ENCODE measurements around the gene PCLAF.
"Not testable (repeated sequence)": the region's sequence is repeated elsewhere in the genome, so short reads cannot be mapped to it uniquely, and the experiment has no call there.

Gene PCLAF

GRCh38 chr15:64361259-64361658 is 20.0 kb downstream of the PCLAF start:
- DNase-seq = no peak

GRCh38 chr15:64356710-64357040 is 24.6 kb downstream of the PCLAF start:
- DNase-seq = no peak

- peak; percentile 99 for DNase-seq
Measured at GRCh38 chr15:64355944-64356709, 25.1 kb downstream of the PCLAF start, which contains the start of gene CSNK1G1. CSNK1G1 (minus strand) TSS chr15:64356173; CDS start chr15:64300499, 55,674 bp downstream.

- peak; percentile 56 for DNase-seq
Measured at GRCh38 chr15:64355348-64355943, 25.8 kb downstream of the PCLAF start.

DNA sequence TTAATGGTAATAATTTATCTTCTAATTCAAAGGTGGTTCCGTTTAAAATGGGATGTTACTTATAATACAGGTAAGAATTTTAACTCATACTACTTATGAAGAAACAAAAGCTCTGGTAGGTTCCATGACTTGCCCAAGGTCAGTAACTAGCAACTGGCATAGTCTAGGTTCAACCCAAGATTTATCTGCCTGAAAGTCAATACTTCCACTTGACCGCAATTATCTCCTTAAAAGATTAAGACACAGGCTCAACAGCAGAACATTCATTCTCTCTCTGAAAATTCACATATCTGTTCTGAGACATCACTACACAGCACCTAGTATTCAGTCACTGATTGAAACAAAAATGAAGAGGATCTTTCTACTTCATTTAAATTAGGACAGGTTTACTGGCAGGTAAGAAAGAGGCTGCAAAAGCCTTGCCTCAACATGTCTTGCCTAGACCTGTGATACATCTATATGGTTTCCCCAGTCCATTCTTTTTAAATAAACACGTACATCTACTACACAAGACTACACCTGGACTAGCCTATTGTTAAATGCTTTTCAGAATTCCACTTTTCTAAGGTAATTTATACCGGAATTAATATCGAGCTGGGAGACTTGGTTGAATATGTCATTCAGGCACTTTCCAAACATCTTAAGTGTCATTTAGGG is 26.4 kb downstream of the PCLAF start:
- DNase-seq = peak; percentile 28

DNA sequence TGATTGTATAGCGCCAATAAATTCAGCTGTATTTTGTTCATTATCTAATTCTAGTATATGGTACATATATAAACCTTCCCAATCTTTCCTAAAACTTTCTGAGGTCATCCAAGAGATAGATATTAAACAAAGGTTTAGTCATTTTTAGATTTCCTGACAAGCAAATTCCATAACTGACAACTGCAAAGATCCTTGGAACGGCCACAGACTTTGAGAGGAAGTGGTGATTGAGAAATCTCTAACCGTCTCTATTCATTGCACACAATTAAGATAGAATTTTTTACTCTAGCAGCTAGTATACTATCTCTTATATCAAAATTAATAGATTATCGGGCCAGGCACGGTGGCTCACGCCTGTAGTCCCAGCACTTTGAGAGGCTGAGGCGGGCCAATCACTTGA is 30.0 kb downstream of the PCLAF start:
- no peak for DNase-seq

- DNase-seq = no peak
Measured at GRCh38 chr15:64349375-64349774, 31.9 kb downstream of the PCLAF start.

GRCh38 chr15:64348455-64348854 is 32.8 kb downstream of the PCLAF start:
- DNase-seq = no peak

GRCh38 chr15:64346242-64346641 is 35.0 kb downstream of the PCLAF start:
- DNase-seq = not testable (repeated sequence)

DNA sequence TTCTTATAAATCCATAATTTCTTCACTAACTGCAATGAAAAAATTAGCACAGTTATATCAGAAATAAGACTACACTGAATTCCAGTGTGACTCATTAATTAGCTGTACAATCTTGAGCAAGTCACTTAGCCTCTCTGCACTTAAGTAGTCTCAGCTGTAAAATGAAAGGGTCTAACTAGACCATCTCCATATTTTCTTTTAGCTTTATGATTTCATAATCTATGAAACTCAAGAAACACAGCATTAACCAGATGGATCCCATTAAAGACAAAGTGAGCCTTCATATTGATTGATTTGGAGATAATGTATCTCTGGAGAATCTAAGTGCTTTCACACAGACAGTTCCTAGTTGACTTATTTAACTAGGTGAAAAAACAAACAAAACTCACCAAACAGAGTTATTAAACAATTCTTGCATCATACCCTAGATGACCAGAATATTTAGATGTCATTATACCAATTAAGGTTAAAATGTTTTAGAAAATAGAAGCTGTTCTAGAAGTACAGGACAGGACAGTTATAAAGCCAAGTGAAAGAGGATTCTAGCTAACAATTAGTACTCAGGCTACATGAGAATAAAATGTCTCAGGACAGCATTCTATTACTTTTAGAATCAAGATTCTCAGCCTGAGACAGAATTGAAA is 36.5 kb downstream of the PCLAF start:
- no peak for DNase-seq

DNA sequence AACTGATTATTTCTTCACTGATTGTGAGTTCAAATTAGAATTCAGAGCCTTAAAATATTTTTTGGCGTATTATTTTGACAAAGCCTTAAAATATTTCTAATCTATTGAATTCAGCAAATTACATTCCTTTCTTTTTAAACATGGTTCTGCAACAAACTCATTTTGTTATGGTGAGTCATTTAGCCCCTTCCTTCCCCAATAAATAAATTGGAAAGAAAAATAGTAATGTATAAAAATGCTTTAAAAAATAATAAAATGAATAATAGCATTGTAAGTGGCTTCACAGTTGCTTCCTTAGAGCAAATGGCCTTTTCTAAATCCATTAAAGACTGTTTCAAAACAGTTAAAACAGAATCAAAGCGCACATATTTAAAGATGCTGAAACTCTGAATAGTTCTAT is 37.4 kb downstream of the PCLAF start:
- no peak for DNase-seq

- DNase-seq = no peak
Measured at GRCh38 chr15:64343222-64343621, 38.0 kb downstream of the PCLAF start.

DNA sequence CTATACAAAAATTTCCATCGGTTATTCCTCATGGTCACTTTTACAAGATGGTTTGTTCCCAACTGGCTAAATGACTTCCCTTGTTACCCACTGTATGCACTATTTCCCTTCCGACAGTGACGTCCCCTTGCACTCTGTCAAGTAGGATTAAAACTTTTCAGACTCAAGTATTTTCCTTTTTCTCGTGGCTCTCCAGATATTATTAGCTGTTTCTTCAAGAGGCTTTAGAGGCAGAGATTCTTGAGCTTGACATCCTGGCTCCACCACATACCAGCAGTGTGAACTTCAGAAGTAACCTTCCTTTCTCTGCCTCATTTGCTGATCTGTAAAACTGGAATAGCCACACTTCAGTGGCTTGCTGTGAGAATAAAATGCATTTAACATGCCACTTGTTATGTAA is 39.3 kb downstream of the PCLAF start:
- no peak for DNase-seq

GRCh38 chr15:64340355-64340754 is 40.9 kb downstream of the PCLAF start:
- no peak for DNase-seq

- DNase-seq = no peak
Measured at GRCh38 chr15:64337761-64338160, 43.5 kb downstream of the PCLAF start.

DNA sequence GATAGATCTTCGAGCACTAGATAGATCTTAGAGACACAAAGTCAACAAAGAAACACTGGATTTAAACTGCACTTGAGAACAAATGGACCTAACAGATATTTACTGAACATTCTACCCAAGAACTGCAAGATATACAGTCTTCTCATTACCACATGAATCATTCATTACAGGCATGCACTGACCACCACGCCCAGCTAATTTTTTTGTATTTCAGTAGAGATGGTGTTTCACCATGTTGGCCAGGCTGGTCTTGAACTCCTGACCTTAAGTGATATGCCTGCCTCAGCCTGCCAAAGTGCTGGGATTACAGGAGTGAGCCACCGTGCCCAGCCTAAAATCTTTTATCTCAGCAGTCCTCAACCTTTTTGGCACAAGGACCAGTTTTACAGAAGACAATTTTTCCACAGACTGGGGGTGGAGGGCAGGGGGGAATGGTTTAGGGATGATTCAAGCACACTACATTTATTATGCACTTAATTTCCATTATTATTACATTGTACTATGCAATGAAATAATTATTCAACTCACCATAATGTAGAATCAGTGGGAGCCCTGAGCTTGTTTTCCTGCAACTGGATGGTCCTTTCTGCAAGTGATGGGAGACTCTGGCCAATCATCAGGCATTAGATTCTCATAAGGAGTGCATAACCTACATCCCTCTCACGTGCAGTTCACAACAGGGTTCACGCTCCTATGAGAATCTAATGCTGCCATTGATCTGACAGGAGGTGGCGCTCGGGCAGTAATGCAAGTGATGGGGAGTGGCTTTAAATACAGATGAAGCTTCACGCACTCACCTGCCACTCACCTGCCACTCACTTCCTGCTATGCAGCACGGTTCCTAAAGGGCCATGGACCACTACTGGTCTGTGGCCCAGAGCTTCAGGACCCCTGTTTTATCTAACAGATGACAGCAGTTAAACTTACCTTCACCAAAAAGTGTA is 47.0 kb downstream of the PCLAF start:
- DNase-seq = no peak

- no peak for DNase-seq
Measured at GRCh38 chr15:64333516-64333915, 47.7 kb downstream of the PCLAF start.

- not testable (repeated sequence) for DNase-seq
Measured at GRCh38 chr15:64331668-64332067, 49.6 kb downstream of the PCLAF start.

DNA sequence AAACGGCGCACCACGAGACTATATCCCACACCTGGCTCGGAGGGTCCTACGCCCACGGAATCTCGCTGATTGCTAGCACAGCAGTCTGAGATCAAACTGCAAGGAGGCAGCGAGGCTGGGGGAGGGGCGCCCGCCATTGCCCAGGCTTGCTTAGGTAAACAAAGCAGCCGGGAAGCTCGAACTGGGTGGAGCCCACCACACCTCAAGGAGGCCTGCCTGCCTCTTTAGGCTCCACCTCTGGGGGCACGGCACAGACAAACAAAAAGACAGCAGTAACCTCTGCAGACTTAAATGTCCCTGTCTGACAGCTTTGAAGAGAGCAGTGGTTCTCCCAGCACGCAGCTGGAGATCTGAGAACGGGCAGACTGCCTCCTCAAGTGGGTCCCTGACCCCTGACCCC is 54.3 kb downstream of the PCLAF start:
- DNase-seq = not testable (repeated sequence)

DNA sequence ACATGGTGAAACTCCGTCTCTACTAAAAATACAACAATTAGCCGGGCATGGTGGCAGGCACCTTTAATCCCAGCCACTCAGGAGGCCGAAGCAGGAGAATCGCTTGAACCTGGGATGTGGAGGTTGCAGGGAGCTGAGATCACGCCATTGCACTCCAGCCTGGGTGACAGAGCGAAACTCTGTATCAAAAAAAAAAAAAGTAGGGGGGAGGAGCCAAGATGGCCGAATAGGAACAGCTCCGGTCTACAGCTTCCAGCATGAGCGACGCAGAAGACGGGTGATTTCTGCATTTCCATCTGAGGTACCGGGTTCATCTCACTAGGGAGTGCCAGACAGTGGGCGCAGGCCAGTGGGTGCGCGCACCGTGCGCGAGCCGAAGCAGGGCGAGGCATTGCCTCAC is 54.8 kb downstream of the PCLAF start:
- not testable (repeated sequence) for DNase-seq

GRCh38 chr15:64324165-64324877 is 56.9 kb downstream of the PCLAF start:
- DNase-seq = no peak

GRCh38 chr15:64315216-64315615 is 66.0 kb downstream of the PCLAF start:
- no peak for DNase-seq
